Astrocyte (in vitro differentiated cells and primary cell): ENCODE data around the gene RAB11FIP3. TPM values are rescaled to one million over a fixed set of nuclear protein-coding genes. Genes with fewer than 3 reads are reported as not detected.

ENCODE experiments used
- DNase-seq: peaks from one replicate; pipeline ENCODE4 v3.0.0-alpha.2; 2010; ENCODE audit warnings: low read depth
- FAIRE-seq: peaks from 2 replicates; lab custom pipeline; 2011; peaks lifted over from hg19 to GRCh38; lab: Jason Lieb, UNC
- H2AFZ ChIP-seq: 2 replicates; pipeline ENCODE4 v1.6.0; 2012; ENCODE audit warnings: low read depth, low read length, inconsistent platforms
- H3K27ac ChIP-seq: 2 replicates; pipeline ENCODE4 v1.5.1; 2011; ENCODE audit warnings: low read depth, low read length, inconsistent platforms
- H3K27me3 ChIP-seq: 2 replicates; pipeline ENCODE4 v1.6.0; 2011; ENCODE audit warnings: low read length, inconsistent platforms; ENCODE audit not compliant: insufficient read depth
- H3K36me3 ChIP-seq: 2 replicates; pipeline ENCODE4 v1.5.1; 2011; ENCODE audit warnings: low read length, inconsistent platforms; ENCODE audit not compliant: insufficient read depth
- H3K4me1 ChIP-seq: 2 replicates; pipeline ENCODE4 v1.5.1; 2011; ENCODE audit warnings: low read length, inconsistent platforms; ENCODE audit not compliant: insufficient read depth
- H3K4me2 ChIP-seq: 2 replicates; pipeline ENCODE4 v1.6.0; 2012; ENCODE audit warnings: low read length, inconsistent platforms
- H3K4me3 ChIP-seq: 2 replicates; pipeline ENCODE4 v1.5.1; 2011; ENCODE audit warnings: low read depth, mild to moderate bottlenecking, low read length, inconsistent platforms; ENCODE audit not compliant: insufficient read depth
- H3K79me2 ChIP-seq: 2 replicates; pipeline ENCODE4 v1.6.0; 2012; ENCODE audit warnings: mild to moderate bottlenecking, low read length, inconsistent platforms; ENCODE audit not compliant: insufficient read depth
- H3K9ac ChIP-seq: 2 replicates; pipeline ENCODE4 v1.6.0; 2012; ENCODE audit warnings: mild to moderate bottlenecking, low read length, inconsistent platforms
- H3K9me3 ChIP-seq: 2 replicates; pipeline ENCODE4 v1.5.1; 2012; ENCODE audit warnings: low read depth, mild to moderate bottlenecking, low read length, inconsistent platforms; ENCODE audit not compliant: insufficient read depth
- H4K20me1 ChIP-seq: 2 replicates; pipeline ENCODE4 v1.6.0; 2012; ENCODE audit warnings: low read length, inconsistent platforms; ENCODE audit not compliant: insufficient read depth
- H3K27ac Mint-ChIP-seq: one replicate; pipeline ENCODE4 v1.8.0; 2021; ENCODE audit warnings: mild to moderate bottlenecking, mixed read lengths; ENCODE audit not compliant: unreplicated experiment
- H3K27me3 Mint-ChIP-seq: one replicate; pipeline ENCODE4 v1.8.0; 2021; ENCODE audit warnings: low read depth, mixed read lengths; ENCODE audit not compliant: unreplicated experiment
- H3K36me3 Mint-ChIP-seq: one replicate; pipeline ENCODE4 v1.8.0; 2021; ENCODE audit warnings: low read depth, mixed read lengths; ENCODE audit not compliant: unreplicated experiment
- H3K4me1 Mint-ChIP-seq: one replicate; pipeline ENCODE4 v1.8.0; 2021; ENCODE audit warnings: low read depth, mixed read lengths; ENCODE audit not compliant: unreplicated experiment
- H3K4me3 Mint-ChIP-seq: one replicate; pipeline ENCODE4 v1.8.0; 2021; ENCODE audit warnings: mild to moderate bottlenecking, moderate library complexity, mixed read lengths; ENCODE audit not compliant: unreplicated experiment
- H3K9me3 Mint-ChIP-seq: one replicate; pipeline ENCODE4 v1.8.0; 2021; ENCODE audit warnings: mild to moderate bottlenecking, mixed read lengths; ENCODE audit not compliant: unreplicated experiment
- CTCF ChIP-seq: IDR thresholded peaks from 2 replicates; pipeline ENCODE4 v1.5.1; 2011; ENCODE audit warnings: low read depth, mild to moderate bottlenecking, inconsistent platforms, low read length, moderate library complexity; ENCODE audit not compliant: insufficient read depth
- EZH2 ChIP-seq: IDR thresholded peaks from 2 replicates; pipeline ENCODE4 v1.6.1; 2012; ENCODE audit warnings: mild to moderate bottlenecking, low read length, inconsistent platforms; ENCODE audit not compliant: insufficient read depth
- total RNA-seq: library from RNA; stranded (reverse); gene quantifications from 2 replicates; pipeline ENCODE4 v1.2.1, GENCODE V29; 2021

Gene RAB11FIP3
- total RNA-seq, 1 donor from 2014 or later, result 21.2 TPM

GRCh38 chr16:459761-460160 is 34.3 kb downstream of the RAB11FIP3 start:
- DNase-seq, result no peak
- no peak for FAIRE-seq
- H3K9ac ChIP-seq, result no peak overlapping the region
- peaks cover 6% of the 10 kb centered on the region for H3K36me3 ChIP-seq
- peaks cover 8% of the 10 kb centered on the region for H3K4me1 Mint-ChIP-seq
- H3K27me3 Mint-ChIP-seq, result no peaks in the 10 kb centered on the region
- H3K36me3 Mint-ChIP-seq, result peaks cover 8% of the 10 kb centered on the region
- no peaks in the 10 kb centered on the region for H3K9me3 Mint-ChIP-seq
- H3K27me3 ChIP-seq, result no peaks in the 10 kb centered on the region
- no peak overlapping the region for H3K27ac Mint-ChIP-seq
- H3K79me2 ChIP-seq, result peaks cover 36% of the 10 kb centered on the region
- H4K20me1 ChIP-seq, result peaks cover 66% of the 10 kb centered on the region
- TF ChIP-seq EZH2, result no peak
- no peak for TF ChIP-seq CTCF
- no peak overlapping the region for H3K4me2 ChIP-seq
- H3K27ac ChIP-seq, result no peak overlapping the region
- no peaks in the 10 kb centered on the region for H3K9me3 ChIP-seq
- H3K4me3 ChIP-seq, result no peak overlapping the region
- no peaks in the 10 kb centered on the region for H3K4me1 ChIP-seq
- H2AFZ ChIP-seq, result no peak overlapping the region
- no peak overlapping the region for H3K4me3 Mint-ChIP-seq

- peaks cover 64% of the 10 kb centered on the region for H4K20me1 ChIP-seq
- FAIRE-seq, result no peak
- H3K4me3 Mint-ChIP-seq, result no peak overlapping the region
- no peak overlapping the region for H3K27ac ChIP-seq
- H3K36me3 ChIP-seq, result peaks cover 6% of the 10 kb centered on the region
- H3K27ac Mint-ChIP-seq, result no peak overlapping the region
- H2AFZ ChIP-seq, result no peak overlapping the region
- no peak overlapping the region for H3K9ac ChIP-seq
- no peaks in the 10 kb centered on the region for H3K27me3 ChIP-seq
- H3K79me2 ChIP-seq, result peaks cover 36% of the 10 kb centered on the region
- TF ChIP-seq CTCF (no peak), EZH2 (no peak)
- no peaks in the 10 kb centered on the region for H3K27me3 Mint-ChIP-seq
- peaks cover 1% of the 10 kb centered on the region for H3K9me3 Mint-ChIP-seq
- no peak for DNase-seq
- H3K4me3 ChIP-seq, result no peak overlapping the region
- H3K36me3 Mint-ChIP-seq, result peaks cover 11% of the 10 kb centered on the region
- no peak overlapping the region for H3K4me2 ChIP-seq
- no peaks in the 10 kb centered on the region for H3K4me1 ChIP-seq
- peaks cover 8% of the 10 kb centered on the region for H3K4me1 Mint-ChIP-seq
- H3K9me3 ChIP-seq, result no peaks in the 10 kb centered on the region
Measured at GRCh38 chr16:460787-461186, 35.3 kb downstream of the RAB11FIP3 start.

DNA sequence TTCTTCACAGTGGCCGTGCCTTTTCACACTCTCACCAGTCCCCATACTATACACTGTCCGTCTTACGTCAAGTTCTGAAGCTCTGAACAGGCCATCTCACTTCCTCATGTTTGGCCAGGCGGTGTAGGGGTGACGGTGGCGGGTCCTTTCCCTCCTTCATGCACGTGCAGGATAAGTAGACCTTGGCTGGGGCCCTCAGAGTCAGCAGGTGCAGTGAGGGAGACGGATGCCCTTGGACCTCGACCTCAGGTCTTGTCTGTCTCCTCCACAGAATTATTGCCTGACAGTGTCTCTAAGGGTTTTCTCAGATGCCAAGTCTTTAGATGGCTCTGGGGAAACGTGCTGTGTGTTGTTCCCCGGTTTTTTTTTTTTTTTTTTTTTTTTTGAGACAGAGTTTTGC is 37.6 kb downstream of the RAB11FIP3 start:
- Mint-ChIP-seq H3K4me1 (no peaks in the 10 kb centered on the region), H3K4me3 (no peak overlapping the region), H3K36me3 (peaks cover 14% of the 10 kb centered on the region), H3K27me3 (no peaks in the 10 kb centered on the region), H3K27ac (no peak overlapping the region), H3K9me3 (peaks cover 1% of the 10 kb centered on the region)
- H3K4me3 ChIP-seq, result no peak overlapping the region
- H3K27ac ChIP-seq, result no peak overlapping the region
- no peak for FAIRE-seq
- H3K36me3 ChIP-seq, result peaks cover 6% of the 10 kb centered on the region
- no peaks in the 10 kb centered on the region for H3K27me3 ChIP-seq
- H3K4me2 ChIP-seq, result no peak overlapping the region
- no peak overlapping the region for H3K9ac ChIP-seq
- H3K9me3 ChIP-seq, result no peaks in the 10 kb centered on the region
- no peak overlapping the region for H2AFZ ChIP-seq
- TF ChIP-seq CTCF (no peak), EZH2 (no peak)
- H3K4me1 ChIP-seq, result no peaks in the 10 kb centered on the region
- peaks cover 68% of the 10 kb centered on the region for H4K20me1 ChIP-seq
- no peak for DNase-seq
- peaks cover 42% of the 10 kb centered on the region for H3K79me2 ChIP-seq
